GM12864 (cell line): ENCODE data around the gene APRT.
A peak's percentile ranks its signal among the peaks of the same experiment; 100 is the strongest.

Source experiments
- DNase-seq: peaks from one replicate; pipeline ENCODE4 v3.0.0-alpha.2; 2011; ENCODE audit warnings: low read depth
- H3K4me3 ChIP-seq: 2 replicates; pipeline ENCODE4 v1.5.1; 2011; ENCODE audit warnings: mild to moderate bottlenecking, low read depth, low read length, control low read depth
- TF ChIP-seq, protein P1 (sequence below): IDR thresholded peaks from 2 replicates; pipeline ENCODE4 v1.5.1; 2011; ENCODE audit warnings: low read depth, mild to moderate bottlenecking, moderate library complexity, low read length, control low read depth, inconsistent platforms; ENCODE audit errors: missing control alignments

APRT gene

GRCh38 chr16:88817785-88818574, 6.3 kb upstream of the APRT start:
- H3K4me3 ChIP-seq, result no peak overlapping the region
- no peak for DNase-seq
- TF ChIP-seq, protein P1, sequence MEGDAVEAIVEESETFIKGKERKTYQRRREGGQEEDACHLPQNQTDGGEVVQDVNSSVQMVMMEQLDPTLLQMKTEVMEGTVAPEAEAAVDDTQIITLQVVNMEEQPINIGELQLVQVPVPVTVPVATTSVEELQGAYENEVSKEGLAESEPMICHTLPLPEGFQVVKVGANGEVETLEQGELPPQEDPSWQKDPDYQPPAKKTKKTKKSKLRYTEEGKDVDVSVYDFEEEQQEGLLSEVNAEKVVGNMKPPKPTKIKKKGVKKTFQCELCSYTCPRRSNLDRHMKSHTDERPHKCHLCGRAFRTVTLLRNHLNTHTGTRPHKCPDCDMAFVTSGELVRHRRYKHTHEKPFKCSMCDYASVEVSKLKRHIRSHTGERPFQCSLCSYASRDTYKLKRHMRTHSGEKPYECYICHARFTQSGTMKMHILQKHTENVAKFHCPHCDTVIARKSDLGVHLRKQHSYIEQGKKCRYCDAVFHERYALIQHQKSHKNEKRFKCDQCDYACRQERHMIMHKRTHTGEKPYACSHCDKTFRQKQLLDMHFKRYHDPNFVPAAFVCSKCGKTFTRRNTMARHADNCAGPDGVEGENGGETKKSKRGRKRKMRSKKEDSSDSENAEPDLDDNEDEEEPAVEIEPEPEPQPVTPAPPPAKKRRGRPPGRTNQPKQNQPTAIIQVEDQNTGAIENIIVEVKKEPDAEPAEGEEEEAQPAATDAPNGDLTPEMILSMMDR, result no peak

- TF ChIP-seq, protein P1, result no peak
- no peak for DNase-seq
- no peak overlapping the region for H3K4me3 ChIP-seq
These were observed 5.2 kb upstream of the APRT start for GRCh38 chr16:88816736-88817535.

DNA sequence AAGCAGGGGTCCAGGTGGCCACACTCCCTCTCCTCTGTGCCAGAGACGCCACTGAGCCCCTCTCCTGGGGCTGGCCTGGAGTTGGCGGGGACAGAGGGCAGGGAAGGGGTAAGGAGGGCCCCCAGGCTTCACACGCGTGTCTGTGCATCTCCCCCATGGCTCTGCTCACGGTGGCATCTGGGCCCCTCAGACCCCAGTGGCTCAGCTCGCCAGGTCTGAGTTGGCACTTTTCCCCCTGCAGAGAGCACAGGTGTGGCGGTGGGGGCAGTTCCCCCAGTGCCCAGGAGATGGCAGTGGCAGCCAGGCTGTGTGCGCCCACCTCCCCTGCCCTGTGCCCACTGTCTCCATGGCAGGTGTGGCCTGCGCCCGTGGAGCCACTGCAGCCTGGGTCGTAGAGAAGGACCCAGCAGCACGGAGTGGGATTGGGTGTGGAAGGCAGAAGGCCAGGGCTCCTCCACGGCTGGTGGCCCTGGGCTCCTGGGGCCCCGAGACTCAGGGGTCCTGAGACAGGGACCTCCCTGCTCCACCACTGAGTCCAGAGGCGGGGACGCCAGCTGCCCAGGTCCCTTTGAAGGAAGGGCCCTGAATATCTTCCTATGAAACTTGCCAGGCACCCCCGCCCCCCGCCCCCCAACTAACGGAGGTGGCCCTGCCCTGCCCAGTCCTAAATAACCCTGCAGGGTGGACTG, 4.3 kb upstream of the APRT start:
- TF ChIP-seq, protein P1, result peak; percentile 87
- H3K4me3 ChIP-seq, result no peak overlapping the region
- DNase-seq, result no peak

GRCh38 chr16:88815227-88815626, 3.5 kb upstream of the APRT start:
- TF ChIP-seq, protein P1, result no peak
- no peak overlapping the region for H3K4me3 ChIP-seq
- no peak for DNase-seq

DNA sequence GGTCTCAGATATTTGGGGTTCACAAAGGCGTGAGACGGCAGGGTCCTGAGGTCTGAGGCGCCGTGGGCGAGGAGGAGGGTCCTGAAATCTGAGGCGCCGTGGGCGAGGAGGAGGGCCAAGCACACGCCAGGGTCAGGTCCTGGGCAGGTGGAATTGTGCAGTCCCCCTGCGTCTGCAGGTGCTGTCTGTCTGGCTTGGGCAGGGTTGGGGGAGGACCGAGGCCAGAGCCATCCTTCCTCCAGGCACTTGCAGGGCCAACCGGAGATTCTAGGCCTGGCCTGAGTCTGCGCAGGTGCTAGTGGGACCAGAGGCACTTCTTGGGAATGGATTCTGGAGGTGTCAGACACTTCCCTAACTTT, 2.4 kb upstream of the APRT start:
- TF ChIP-seq, protein P1, result no peak
- no peak overlapping the region for H3K4me3 ChIP-seq
- DNase-seq, result no peak

GRCh38 chr16:88813269-88814143, 1.8 kb upstream of the APRT start:
- TF ChIP-seq, protein P1, result no peak
- no peak overlapping the region for H3K4me3 ChIP-seq
- no peak for DNase-seq
